Heart left ventricle (tissue), 16 donors: ENCODE measurements around the gene OR7A5. TPM values are rescaled to one million over a fixed set of nuclear protein-coding genes. Genes with fewer than 3 reads are reported as not detected.

Experiments used
- ATAC-seq, 4 donors: fragments of 200-7000 bp; cut with Tn5 transposase; one replicate each; pipeline ENCODE4 v1.9.1; 2020 to 2022; ENCODE audit warnings: moderate library complexity in 4 of 4, mild to moderate bottlenecking in 3 of 4, moderate number of reproducible peaks in 1 of 4
- DNase-seq, 5 donors: peaks; one replicate each; pipeline ENCODE4 v3.0.0-alpha.2; 2020
- H3K27ac ChIP-seq, 12 donors: fragments of 200-600 bp; sonication (generic) in 4 of 12; one replicate each; pipeline versions ENCODE4 v1.5.0 to v1.8.0; 2016 to 2022; ENCODE audit warnings: mild to moderate bottlenecking in 2 of 12
- H3K27me3 ChIP-seq, 9 donors: fragments of 200-600 bp; sonication (generic) in 2 of 9; one replicate each; pipeline versions ENCODE4 v1.5.1 to v1.8.0; 2016 to 2022; ENCODE audit warnings: mild to moderate bottlenecking in 3 of 9
- H3K36me3 ChIP-seq, 9 donors: fragments of 200-600 bp; sonication (generic) in 2 of 9; one replicate each; pipeline versions ENCODE4 v1.5.0 to v1.8.0; 2018 to 2022; ENCODE audit warnings: mild to moderate bottlenecking in 2 of 9
- H3K4me1 ChIP-seq, 12 donors: fragments of 200-600 bp; sonication (generic) in 4 of 12; one replicate each; pipeline versions ENCODE4 v1.5.0 to v1.8.0; 2016 to 2022; ENCODE audit warnings: mild to moderate bottlenecking in 3 of 12
- H3K4me3 ChIP-seq, 12 donors: fragments of 200-600 bp; sonication (generic) in 4 of 12; one replicate each; pipeline versions ENCODE4 v1.5.0 to v1.8.0; 2017 to 2022; ENCODE audit warnings: mild to moderate bottlenecking in 9 of 12, moderate library complexity in 4 of 12
- H3K9me3 ChIP-seq, 12 donors: fragments of 200-600 bp; sonication (generic) in 4 of 12; one replicate each; pipeline versions ENCODE4 v1.5.0 to v1.8.0; 2016 to 2022; ENCODE audit warnings: mild to moderate bottlenecking in 1 of 12
- POLR2A ChIP-seq, 2 donors: fragments of 450-650 bp; IDR thresholded peaks; one replicate each; pipeline ENCODE4 v1.6.1; 2017; ENCODE audit warnings: antibody characterized with exemption in 2 of 2, mild to moderate bottlenecking in 2 of 2, moderate library complexity in 2 of 2
- WGBS, 4 donors: extraction: QIAGEN DNeasy Blood & Tissue Kit in 2 of 4; methylation state at CpG; one replicate each; pipeline versions ENCODE4 v1.1.5 to v1.1.7; 2013 to 2018; 5-methylcytosine and 5-hydroxymethylcytosine counted together
- intact Hi-C, 10 donors: fragments of 100-400 bp; cut with DNase I; formaldehyde crosslinking; loops; one replicate each; pipeline versions ENCODE4 v1.11.1 to v1.14.2; 2022
- polyA plus RNA-seq, 2 donors: library from polyadenylated mRNA; stranded (reverse); fragments of 200-250 nt; gene quantifications; one replicate each; pipeline ENCODE4 v1.2.3, GENCODE V29; 2013
- total RNA-seq, 9 donors: library from RNA; depleted of rRNA in 2 of 9; stranded (reverse); fragments of >200 nt in 2 of 9; fragmentation: NEBNext Ultra II Directional in 3 of 9; extraction: Animal tissue kit (Norgen Biotek cat#: 25700) in 3 of 9; gene quantifications; one replicate each; pipeline versions ENCODE4 v1.1.0 to v1.2.4, GENCODE V29; 2016 to 2023
- TF ChIP-seq, protein P1 (sequence below), 12 donors: fragments of 200-600 bp; sonication (generic) in 4 of 12; IDR thresholded peaks; one replicate each; pipeline versions ENCODE4 v1.5.0 to v1.8.0; 2018 to 2022; ENCODE audit warnings: antibody characterized with exemption in 12 of 12, mild to moderate bottlenecking in 5 of 12
- donor health status: ischemic (EF 13 %, LVEDD 7.1; RV severe dilation, severe dysfunction).
- donor health status: healthy with polysubstance abuse.
- donor health status: DM: no; HTN: yes; CAD: no.
- donor health status: DM: no; HTN: no; CAD: no.
- donor health status: ischemic (EF 25% LVEDD 6.9; RV normal size, moderate dysfunction).
- donor health status: ischemic (EF 25% LVEDD 5.7; RV mildly dilated, moderate dysfunction).
- donor health status: healthy.
- donor health status: DM: yes; HTN: yes; CAD: no.
- donor health status: ischemic (EF 35%, LVEDD 5.7; RV mildly dilated, moderate dysfunction).
- donor health status: nonischemic (EF 11% LVEDD 7.7; RV severe dilation, severe dysfunction).
- donor health status: DM: yes; HTN: yes; CAD: no.
- donor health status: PGD.
- donor health status: ischemic (EF 29% LVEDD 5.4; RV normal size, mild dysfunction).
- donor health status: nonischemic (EF 23%, LVEDD 6.1; RV moderate dilation, normal function).

Gene OR7A5
- total and polyA plus RNA-seq, 11 donors: not detected

DNA sequence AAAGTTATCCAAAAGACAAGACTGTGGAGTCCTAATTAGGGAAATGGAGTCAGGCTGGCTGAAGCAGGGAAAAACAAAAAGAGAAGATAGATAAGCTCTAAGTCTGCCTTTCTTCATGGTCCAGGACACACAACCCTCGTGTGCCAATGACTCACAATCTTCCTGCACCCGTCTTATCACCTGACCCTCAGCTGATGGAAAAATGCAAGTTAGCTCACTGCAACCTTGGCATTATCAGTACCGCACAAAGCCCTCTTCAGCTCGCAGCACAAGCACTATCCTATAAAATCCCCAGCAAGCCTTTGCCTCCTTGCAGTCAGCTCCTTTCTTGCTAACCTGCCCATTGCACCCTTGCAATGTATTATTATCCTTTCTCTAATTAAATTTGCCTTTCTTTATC lies 4.3 kb downstream of the OR7A5 start:
- Histone ChIP-seq H3K4me3 (no peak overlapping the region), H3K36me3 (no peaks in the 10 kb centered on the region), H3K9me3 (no peaks in the 10 kb centered on the region), H3K4me1 (no peaks in the 10 kb centered on the region), H3K27ac (no peak overlapping the region), H3K27me3 (peaks cover 0 to 9% (median 0%) of the 10 kb centered on the region in 9 donors)
- intact Hi-C loops: no loop called here
- DNase-seq (no peak), ATAC-seq (no peak)
- TF ChIP-seq POLR2A (IDR thresholded peaks at IDR 0.05): no peak
- TF ChIP-seq, protein P1, sequence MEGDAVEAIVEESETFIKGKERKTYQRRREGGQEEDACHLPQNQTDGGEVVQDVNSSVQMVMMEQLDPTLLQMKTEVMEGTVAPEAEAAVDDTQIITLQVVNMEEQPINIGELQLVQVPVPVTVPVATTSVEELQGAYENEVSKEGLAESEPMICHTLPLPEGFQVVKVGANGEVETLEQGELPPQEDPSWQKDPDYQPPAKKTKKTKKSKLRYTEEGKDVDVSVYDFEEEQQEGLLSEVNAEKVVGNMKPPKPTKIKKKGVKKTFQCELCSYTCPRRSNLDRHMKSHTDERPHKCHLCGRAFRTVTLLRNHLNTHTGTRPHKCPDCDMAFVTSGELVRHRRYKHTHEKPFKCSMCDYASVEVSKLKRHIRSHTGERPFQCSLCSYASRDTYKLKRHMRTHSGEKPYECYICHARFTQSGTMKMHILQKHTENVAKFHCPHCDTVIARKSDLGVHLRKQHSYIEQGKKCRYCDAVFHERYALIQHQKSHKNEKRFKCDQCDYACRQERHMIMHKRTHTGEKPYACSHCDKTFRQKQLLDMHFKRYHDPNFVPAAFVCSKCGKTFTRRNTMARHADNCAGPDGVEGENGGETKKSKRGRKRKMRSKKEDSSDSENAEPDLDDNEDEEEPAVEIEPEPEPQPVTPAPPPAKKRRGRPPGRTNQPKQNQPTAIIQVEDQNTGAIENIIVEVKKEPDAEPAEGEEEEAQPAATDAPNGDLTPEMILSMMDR (IDR thresholded peaks at IDR 0.05): no peak
- 21 to 40% (median 36%) methylated on average over 4 of the region's 4 CpGs for WGBS, 4 donors

DNA sequence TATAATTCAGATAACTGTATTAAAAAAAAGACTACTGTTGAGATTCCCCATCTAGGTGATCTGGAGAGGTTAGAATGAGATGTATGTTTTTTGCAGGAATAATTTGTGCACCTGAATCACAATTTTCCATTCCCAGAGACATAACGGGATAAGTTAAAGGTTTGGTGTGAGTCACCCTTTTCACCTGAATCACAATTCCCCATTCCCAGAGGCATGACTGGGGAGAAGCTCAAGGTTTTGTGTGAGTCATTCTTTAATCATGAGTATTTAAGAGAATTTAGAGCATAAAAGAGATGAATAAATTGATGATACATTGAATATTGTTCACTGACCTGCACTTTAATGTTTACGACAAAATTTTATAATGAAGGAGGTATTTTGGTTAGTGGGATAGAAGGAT lies 9.0 kb downstream of the OR7A5 start:
- Histone ChIP-seq H3K4me1 (no peaks in the 10 kb centered on the region), H3K9me3 (peaks cover 0 to 4% (median 0%) of the 10 kb centered on the region in 12 donors), H3K36me3 (no peaks in the 10 kb centered on the region), H3K27ac (no peak overlapping the region), H3K4me3 (no peak overlapping the region), H3K27me3 (peaks cover 0 to 17% (median 0%) of the 10 kb centered on the region in 9 donors)
- DNase-seq (no peak), ATAC-seq (no peak)
- 89 to 92% (median 91%) methylated on average over 2 of the region's 2 CpGs for WGBS, 4 donors
- intact Hi-C loops: no loop called here
- TF ChIP-seq POLR2A (IDR thresholded peaks at IDR 0.05): no peak
- TF ChIP-seq, protein P1 (IDR thresholded peaks at IDR 0.05): no peak

DNA sequence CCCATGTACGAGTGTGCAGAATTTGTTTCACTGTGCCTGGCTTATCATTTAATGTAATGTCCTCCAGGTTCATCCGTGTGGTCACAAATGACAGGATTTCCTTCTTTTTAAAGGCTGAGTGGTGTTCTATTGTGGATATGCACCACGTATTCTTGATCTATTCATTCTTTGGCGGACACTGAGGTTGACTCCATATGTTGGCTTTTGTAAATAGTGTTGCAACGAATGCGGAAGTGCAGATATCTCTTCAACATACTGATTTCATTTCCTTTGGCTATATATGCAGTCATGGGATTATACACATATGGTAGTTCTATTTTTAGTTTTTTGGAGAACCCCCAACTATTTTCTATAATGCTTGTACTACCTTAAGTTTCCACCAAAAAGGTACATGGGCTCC lies 13.0 kb downstream of the OR7A5 start:
- intact Hi-C loops: no loop called here
- WGBS, 4 donors: 33 to 44% (median 44%) methylated on average over 6 of the region's 6 CpGs
- ATAC-seq: no peak
- H3K9me3 ChIP-seq: peaks cover 0 to 4% (median 0%) of the 10 kb centered on the region in 12 donors
- DNase-seq: no peak
- no peaks in the 10 kb centered on the region for H3K4me1 ChIP-seq
- H3K36me3 ChIP-seq: no peaks in the 10 kb centered on the region
- H3K27me3 ChIP-seq: peaks cover 0 to 17% (median 0%) of the 10 kb centered on the region in 9 donors
- no peak for TF ChIP-seq POLR2A (IDR thresholded peaks at IDR 0.05)
- H3K27ac ChIP-seq: no peak overlapping the region
- no peak overlapping the region for H3K4me3 ChIP-seq

DNA sequence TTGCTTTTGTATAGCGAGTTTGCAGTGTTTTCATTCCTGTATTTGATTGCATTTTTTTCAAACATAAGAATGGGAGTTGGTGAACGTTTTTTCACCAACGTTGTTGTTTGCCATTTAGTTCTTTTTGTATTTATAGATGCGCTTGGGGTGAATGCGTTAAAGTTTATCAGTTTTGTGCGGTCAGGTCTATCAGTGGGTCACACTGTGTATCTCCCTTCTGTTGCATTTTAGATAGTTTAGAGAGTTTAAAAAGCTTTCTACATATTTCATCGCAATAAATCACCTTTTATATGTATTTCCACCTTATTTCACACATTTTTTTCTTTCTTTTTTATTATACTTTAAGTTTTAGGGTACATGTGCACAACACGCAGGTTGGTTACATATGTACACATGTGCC lies 16.4 kb downstream of the OR7A5 start:
- H3K27ac ChIP-seq: no peak overlapping the region
- H3K36me3 ChIP-seq: no peaks in the 10 kb centered on the region
- ATAC-seq (no peak), DNase-seq (no peak)
- H3K4me3 ChIP-seq: no peak overlapping the region
- no peak for TF ChIP-seq POLR2A (IDR thresholded peaks at IDR 0.05)
- TF ChIP-seq, protein P1 (IDR thresholded peaks at IDR 0.05): no peak
- H3K27me3 ChIP-seq: peaks cover 0 to 1% (median 0%) of the 10 kb centered on the region in 9 donors
- intact Hi-C loops: no loop called here
- H3K4me1 ChIP-seq: no peaks in the 10 kb centered on the region
- no peaks in the 10 kb centered on the region for H3K9me3 ChIP-seq
- WGBS, 4 donors: 74 to 80% (median 78%) methylated on average over 8 of the region's 8 CpGs

DNA sequence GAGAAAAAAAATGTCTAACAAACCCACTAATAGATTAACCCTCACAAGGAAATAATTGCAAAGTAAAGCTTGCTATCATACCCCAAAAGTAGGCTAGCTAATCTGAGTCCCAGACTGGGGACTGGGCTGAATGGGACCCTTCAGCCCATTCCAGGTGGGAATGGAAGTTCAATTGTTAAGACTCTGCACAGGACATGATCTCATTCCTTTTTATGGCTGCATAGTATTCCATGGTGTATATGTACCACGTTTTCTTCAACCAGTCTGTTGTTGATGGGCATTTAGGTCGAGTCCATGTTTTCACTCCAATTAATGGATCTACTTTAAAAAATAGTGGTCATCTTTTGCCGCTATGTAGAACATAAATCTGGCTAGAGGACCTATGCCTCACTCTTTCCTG lies 17.9 kb downstream of the OR7A5 start:
- H3K9me3 ChIP-seq: no peaks in the 10 kb centered on the region
- no peaks in the 10 kb centered on the region for H3K27me3 ChIP-seq
- no peak overlapping the region for H3K27ac ChIP-seq
- no peaks in the 10 kb centered on the region for H3K36me3 ChIP-seq
- no peak overlapping the region for H3K4me3 ChIP-seq
- H3K4me1 ChIP-seq: no peaks in the 10 kb centered on the region
- intact Hi-C loops: no loop called here
- no peak for ATAC-seq
- DNase-seq: no peak
- TF ChIP-seq, protein P1 (IDR thresholded peaks at IDR 0.05): no peak
- TF ChIP-seq POLR2A (IDR thresholded peaks at IDR 0.05): no peak
- WGBS, 4 donors: 51 to 68% (median 56%) methylated on average over 3 of the region's 3 CpGs
